ENCODE data around the gene PRR12.

PRR12 gene

DNA sequence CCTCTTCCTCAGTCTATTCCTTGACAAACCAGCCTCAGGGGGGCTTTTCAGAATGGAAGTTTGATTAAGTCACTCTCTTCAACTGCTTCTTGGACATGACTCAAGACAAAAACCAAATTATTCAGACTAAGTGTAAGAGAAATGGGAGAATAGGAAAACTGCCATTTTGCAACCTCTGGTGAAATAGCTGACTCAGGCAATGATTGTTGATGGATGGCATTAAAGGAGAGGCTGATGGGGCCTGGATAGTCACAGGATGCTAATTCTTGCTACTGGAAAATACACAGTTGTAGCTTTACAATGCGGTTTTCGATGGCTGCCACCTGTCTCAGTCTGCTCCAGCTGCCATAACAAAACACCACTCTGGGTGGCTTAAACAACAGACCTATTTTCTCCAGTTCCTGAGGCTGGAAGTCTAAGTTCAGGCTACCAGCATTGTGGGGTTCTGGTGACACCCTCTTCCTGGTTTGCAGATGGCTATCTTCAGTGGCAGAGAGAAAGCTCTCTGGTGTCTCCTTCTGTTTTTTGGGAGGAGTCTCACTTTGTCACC, 16.7 kb upstream of the PRR12 start:
- H3K27me3 ChIP-seq (ENCODE audit: control insufficient read depth, insufficient read depth, low read length): no peaks in the 10 kb centered on the region
- TF ChIP-seq, protein P1, sequence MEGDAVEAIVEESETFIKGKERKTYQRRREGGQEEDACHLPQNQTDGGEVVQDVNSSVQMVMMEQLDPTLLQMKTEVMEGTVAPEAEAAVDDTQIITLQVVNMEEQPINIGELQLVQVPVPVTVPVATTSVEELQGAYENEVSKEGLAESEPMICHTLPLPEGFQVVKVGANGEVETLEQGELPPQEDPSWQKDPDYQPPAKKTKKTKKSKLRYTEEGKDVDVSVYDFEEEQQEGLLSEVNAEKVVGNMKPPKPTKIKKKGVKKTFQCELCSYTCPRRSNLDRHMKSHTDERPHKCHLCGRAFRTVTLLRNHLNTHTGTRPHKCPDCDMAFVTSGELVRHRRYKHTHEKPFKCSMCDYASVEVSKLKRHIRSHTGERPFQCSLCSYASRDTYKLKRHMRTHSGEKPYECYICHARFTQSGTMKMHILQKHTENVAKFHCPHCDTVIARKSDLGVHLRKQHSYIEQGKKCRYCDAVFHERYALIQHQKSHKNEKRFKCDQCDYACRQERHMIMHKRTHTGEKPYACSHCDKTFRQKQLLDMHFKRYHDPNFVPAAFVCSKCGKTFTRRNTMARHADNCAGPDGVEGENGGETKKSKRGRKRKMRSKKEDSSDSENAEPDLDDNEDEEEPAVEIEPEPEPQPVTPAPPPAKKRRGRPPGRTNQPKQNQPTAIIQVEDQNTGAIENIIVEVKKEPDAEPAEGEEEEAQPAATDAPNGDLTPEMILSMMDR (IDR thresholded peaks at IDR 0.05): no peak
- H3K9ac ChIP-seq: no peak overlapping the region
- peaks cover 12% of the 10 kb centered on the region for H3K4me1 ChIP-seq
- no peak overlapping the region for H3K4me3 ChIP-seq (ENCODE audit: low read depth, low read length)
- no peaks in the 10 kb centered on the region for H3K36me3 ChIP-seq (ENCODE audit: control insufficient read depth, insufficient read depth, low read length)
- H3K27ac ChIP-seq: no peak overlapping the region
- H3K9me3 ChIP-seq (ENCODE audit: control insufficient read depth, low read length): no peaks in the 10 kb centered on the region
- no peak overlapping the region for H2AFZ ChIP-seq
- H3K79me2 ChIP-seq: peaks cover 47% of the 10 kb centered on the region
- H3K4me2 ChIP-seq (ENCODE audit: low read length): no peak overlapping the region

DNA sequence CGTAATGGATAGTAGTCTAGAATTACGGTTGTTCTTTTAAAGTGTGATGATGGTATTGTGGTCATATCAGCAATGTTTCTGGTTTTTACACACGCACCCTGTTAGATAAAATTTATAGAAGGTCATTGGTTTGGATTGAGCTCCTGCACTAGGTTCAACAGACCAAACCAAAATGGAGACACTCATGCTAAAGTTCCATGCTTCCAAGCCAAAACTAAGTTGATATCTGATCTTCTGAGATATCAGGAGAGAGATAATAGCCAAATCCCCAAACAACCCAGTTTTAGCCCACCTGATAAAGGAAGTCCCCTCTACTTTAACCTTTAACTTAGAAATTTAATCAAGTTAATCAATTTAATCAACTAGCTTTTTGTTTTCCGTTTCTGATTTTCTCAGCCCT, 11.8 kb upstream of the PRR12 start:
- no peak overlapping the region for H3K9ac ChIP-seq
- H3K36me3 ChIP-seq (ENCODE audit: control insufficient read depth, insufficient read depth, low read length): no peaks in the 10 kb centered on the region
- H3K79me2 ChIP-seq: peaks cover 34% of the 10 kb centered on the region
- no peaks in the 10 kb centered on the region for H3K9me3 ChIP-seq (ENCODE audit: control insufficient read depth, low read length)
- peaks cover 5% of the 10 kb centered on the region for H3K4me1 ChIP-seq
- TF ChIP-seq, protein P1 (IDR thresholded peaks at IDR 0.05): no peak
- H3K4me3 ChIP-seq (ENCODE audit: low read depth, low read length): peak overlapping the region; percentile 88
- H2AFZ ChIP-seq: no peak overlapping the region
- peak overlapping the region; percentile 84 for H3K4me2 ChIP-seq (ENCODE audit: low read length)
- no peak overlapping the region for H3K27ac ChIP-seq
- H3K27me3 ChIP-seq (ENCODE audit: control insufficient read depth, insufficient read depth, low read length): no peaks in the 10 kb centered on the region

DNA sequence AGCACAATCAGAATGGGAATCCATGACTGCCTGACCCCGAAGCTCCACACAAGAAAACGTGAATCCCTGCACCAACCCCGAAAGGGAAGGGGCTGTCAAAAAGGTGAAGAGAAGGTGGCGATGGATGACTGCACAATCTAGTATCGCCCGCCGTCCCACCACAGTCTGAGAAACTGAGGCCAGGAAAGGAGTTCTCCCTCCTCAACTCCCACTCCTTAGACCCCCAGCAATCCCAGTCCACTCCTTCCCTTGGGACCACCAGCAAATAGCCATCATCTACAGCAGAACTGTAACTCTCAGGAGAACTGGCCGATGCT, 11.1 kb upstream of the PRR12 start:
- peak overlapping the region; percentile 95 for H2AFZ ChIP-seq
- H3K27me3 ChIP-seq (ENCODE audit: control insufficient read depth, insufficient read depth, low read length): no peaks in the 10 kb centered on the region
- peak overlapping the region; percentile 55 for H3K9ac ChIP-seq
- peaks cover 31% of the 10 kb centered on the region for H3K79me2 ChIP-seq
- H3K27ac ChIP-seq: peak overlapping the region; percentile 73
- H3K36me3 ChIP-seq (ENCODE audit: control insufficient read depth, insufficient read depth, low read length): no peaks in the 10 kb centered on the region
- TF ChIP-seq, protein P1 (IDR thresholded peaks at IDR 0.05): no peak
- H3K9me3 ChIP-seq (ENCODE audit: control insufficient read depth, low read length): no peaks in the 10 kb centered on the region
- H3K4me1 ChIP-seq: peaks cover 5% of the 10 kb centered on the region
- H3K4me3 ChIP-seq (ENCODE audit: low read depth, low read length): peak overlapping the region; percentile 88
- peak overlapping the region; percentile 84 for H3K4me2 ChIP-seq (ENCODE audit: low read length)

DNA sequence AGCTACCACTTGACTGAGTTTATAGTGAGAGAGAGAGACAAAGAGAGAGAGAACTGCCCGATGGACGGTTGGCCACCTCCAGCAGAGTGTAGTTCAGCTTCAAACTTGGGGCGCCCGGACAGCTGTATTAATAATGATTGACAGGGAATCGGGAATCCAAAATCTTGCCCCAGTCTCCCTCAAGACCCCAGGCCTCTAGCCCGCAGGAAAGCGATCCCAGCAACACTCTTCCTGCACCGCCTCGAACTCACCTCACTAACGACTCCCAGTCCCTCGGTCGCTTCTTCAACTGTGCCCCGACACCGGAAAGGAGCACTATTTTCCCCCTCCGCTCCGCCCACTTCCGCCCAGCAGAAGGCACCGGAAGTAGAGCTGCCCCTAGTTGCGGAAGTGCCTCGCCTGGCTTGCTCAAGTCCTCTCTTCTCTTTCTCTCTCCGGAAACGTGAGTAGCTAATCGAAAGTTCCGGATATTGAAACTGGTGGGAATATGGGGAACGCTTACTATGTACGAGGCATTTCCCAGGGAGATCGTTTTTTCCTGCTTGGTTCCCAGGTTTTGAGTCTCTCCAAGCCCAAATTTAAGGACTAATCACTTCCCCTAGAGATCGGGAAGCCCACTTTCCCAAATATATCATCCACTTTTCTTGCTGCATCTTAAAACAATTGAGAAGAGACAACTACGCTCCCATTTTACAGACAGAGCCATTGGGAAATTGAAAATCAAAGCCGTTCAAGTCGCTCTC, 10.5 kb upstream of the PRR12 start, which contains the start of gene NOSIP:
Gene NOSIP (minus strand): TSS at position 293 of the 743 bp plus-strand sequence. CDS start 19,865 bp downstream, outside the sequence.
- H3K79me2 ChIP-seq: peaks cover 25% of the 10 kb centered on the region
- H3K4me1 ChIP-seq: peaks cover 5% of the 10 kb centered on the region
- H3K27me3 ChIP-seq (ENCODE audit: control insufficient read depth, insufficient read depth, low read length): no peaks in the 10 kb centered on the region
- TF ChIP-seq, protein P1 (IDR thresholded peaks at IDR 0.05): no peak
- peak within 1 kb of the TSS; percentile 84 for H3K4me2 ChIP-seq (ENCODE audit: low read length)
- peak within 1 kb of the TSS; percentile 95 for H2AFZ ChIP-seq
- H3K27ac ChIP-seq: peak within 1 kb of the TSS; percentile 73
- peak within 1 kb of the TSS; percentile 88 for H3K4me3 ChIP-seq (ENCODE audit: low read depth, low read length)
- H3K9me3 ChIP-seq (ENCODE audit: control insufficient read depth, low read length): no peaks in the 10 kb centered on the region
- no peaks in the 10 kb centered on the region for H3K36me3 ChIP-seq (ENCODE audit: control insufficient read depth, insufficient read depth, low read length)
- H3K9ac ChIP-seq: peak within 1 kb of the TSS; percentile 55

All from parathyroid adenoma (tissue), 2 donors.